CD4-positive, alpha-beta memory T cell (primary cell): ENCODE results near the gene TACC2. TPM values are rescaled to one million over a fixed set of nuclear protein-coding genes. Genes with fewer than 3 reads are reported as not detected.

ENCODE experiments used
- CTCF ChIA-PET: fragments of 350-600 bp; sonication (Branson Sonifier 250); formaldehyde crosslinking; loops from one replicate; lab custom pipeline; 2021; ENCODE audit warnings: inconsistent platforms; ENCODE audit not compliant: partially characterized antibody; lab: Charles Lee
- POLR2A ChIA-PET: fragments of 350-600 bp; sonication (Branson Sonifier 250); formaldehyde crosslinking; loops from one replicate; lab custom pipeline; 2021; ENCODE audit not compliant: partially characterized antibody; lab: Charles Lee
- DNase-seq, 5 donors: peaks; one replicate each; pipeline versions ENCODE4 v3.0.0 to v3.0.0-alpha.2; 2020 to 2022; ENCODE audit warnings: mixed read lengths in 1 of 5
- H3K27ac ChIP-seq: one replicate; pipeline ENCODE4 v1.7.0; 2013; ENCODE audit warnings: low read depth, low read length
- H3K27me3 ChIP-seq: 2 replicates; pipeline ENCODE4 v1.7.0; 2013; ENCODE audit warnings: mild to moderate bottlenecking, low read length, moderate library complexity; ENCODE audit not compliant: insufficient read depth
- H3K36me3 ChIP-seq: 2 replicates; pipeline ENCODE4 v1.7.0; 2013; ENCODE audit warnings: mild to moderate bottlenecking, low read length, moderate library complexity; ENCODE audit not compliant: insufficient read depth
- H3K4me1 ChIP-seq: 2 replicates; pipeline ENCODE4 v1.7.0; 2013; ENCODE audit warnings: mild to moderate bottlenecking, low read length, moderate library complexity; ENCODE audit not compliant: insufficient read depth
- H3K4me3 ChIP-seq, 2 donors: one replicate each; pipeline ENCODE4 v1.7.0; 2013; ENCODE audit warnings: low read length in 2 of 2, mild to moderate bottlenecking in 1 of 2
- H3K9me3 ChIP-seq, 2 donors: one replicate each; pipeline ENCODE4 v1.7.0; 2013; ENCODE audit warnings: low read length in 2 of 2, control low read depth in 1 of 2; ENCODE audit not compliant: control insufficient read depth in 1 of 2
- H3K27ac Mint-ChIP-seq, 7 donors: one replicate each; pipeline ENCODE4 v1.8.0; 2020 to 2021; ENCODE audit warnings: mixed read lengths in 7 of 7, mild to moderate bottlenecking in 6 of 7, inconsistent platforms in 3 of 7, moderate library complexity in 3 of 7
- H3K27me3 Mint-ChIP-seq, 2 donors: one replicate each; pipeline ENCODE4 v1.8.0; 2020 to 2021; ENCODE audit warnings: mixed read lengths in 2 of 2
- H3K36me3 Mint-ChIP-seq, 2 donors: one replicate each; pipeline ENCODE4 v1.8.0; 2020 to 2021; ENCODE audit warnings: mixed read lengths in 2 of 2, inconsistent platforms in 1 of 2, mild to moderate bottlenecking in 1 of 2
- H3K4me1 Mint-ChIP-seq, 4 donors: one replicate each; pipeline ENCODE4 v1.8.0; 2020 to 2021; ENCODE audit warnings: mixed read lengths in 4 of 4, mild to moderate bottlenecking in 1 of 4
- H3K4me3 Mint-ChIP-seq, 8 donors: one replicate each; pipeline ENCODE4 v1.8.0; 2020 to 2021; ENCODE audit warnings: mixed read lengths in 8 of 8, mild to moderate bottlenecking in 7 of 8, moderate library complexity in 6 of 8, inconsistent platforms in 3 of 8
- H3K9me3 Mint-ChIP-seq, 8 donors: one replicate each; pipeline ENCODE4 v1.8.0; 2020 to 2021; ENCODE audit warnings: mixed read lengths in 8 of 8, mild to moderate bottlenecking in 5 of 8, inconsistent platforms in 3 of 8, moderate library complexity in 1 of 8
- intact Hi-C: fragments of 100-400 bp; cut with micrococcal nuclease; formaldehyde crosslinking; loops from one replicate; pipeline ENCODE4 v1.15.1; 2023
- polyA plus RNA-seq, 2 donors: library from polyadenylated mRNA; unstranded; fragments of 300-500 nt; fragmentation: Illumina TruSeq; gene quantifications; one replicate each; pipeline ENCODE4 v1.2.3, GENCODE V29; 2021
- total RNA-seq, 2 experiments: library from RNA; stranded (reverse); gene quantifications; one replicate each; pipeline ENCODE4 v1.2.3, GENCODE V29; 2021

Gene TACC2
- total and polyA plus RNA-seq, 4 experiments from 2014 or later, result not detected

- Mint-ChIP-seq H3K9me3 (peaks cover 0 to 2% (median 0%) of the 10 kb centered on the region in 8 donors), H3K27ac (no peak overlapping the region), H3K27me3 (peaks cover 0 to 10% of the 10 kb centered on the region in 2 donors), H3K36me3 (no peaks in the 10 kb centered on the region), H3K4me3 (no peak overlapping the region), H3K4me1 (no peaks in the 10 kb centered on the region)
- no peaks in the 10 kb centered on the region for H3K27me3 ChIP-seq
- POLR2A ChIA-PET, result no interaction called here
- no peak overlapping the region for H3K27ac ChIP-seq
- H3K36me3 ChIP-seq, result no peaks in the 10 kb centered on the region
- DNase-seq, result no peak
- intact Hi-C loops, result no loop called here
- H3K4me3 ChIP-seq, result no peak overlapping the region
- H3K4me1 ChIP-seq, result no peaks in the 10 kb centered on the region
- CTCF ChIA-PET, result no interaction called here
- H3K9me3 ChIP-seq, result no peaks in the 10 kb centered on the region
These were observed 285.1 kb downstream of the TACC2 start for GRCh38 chr10:122273966-122274545.

DNA sequence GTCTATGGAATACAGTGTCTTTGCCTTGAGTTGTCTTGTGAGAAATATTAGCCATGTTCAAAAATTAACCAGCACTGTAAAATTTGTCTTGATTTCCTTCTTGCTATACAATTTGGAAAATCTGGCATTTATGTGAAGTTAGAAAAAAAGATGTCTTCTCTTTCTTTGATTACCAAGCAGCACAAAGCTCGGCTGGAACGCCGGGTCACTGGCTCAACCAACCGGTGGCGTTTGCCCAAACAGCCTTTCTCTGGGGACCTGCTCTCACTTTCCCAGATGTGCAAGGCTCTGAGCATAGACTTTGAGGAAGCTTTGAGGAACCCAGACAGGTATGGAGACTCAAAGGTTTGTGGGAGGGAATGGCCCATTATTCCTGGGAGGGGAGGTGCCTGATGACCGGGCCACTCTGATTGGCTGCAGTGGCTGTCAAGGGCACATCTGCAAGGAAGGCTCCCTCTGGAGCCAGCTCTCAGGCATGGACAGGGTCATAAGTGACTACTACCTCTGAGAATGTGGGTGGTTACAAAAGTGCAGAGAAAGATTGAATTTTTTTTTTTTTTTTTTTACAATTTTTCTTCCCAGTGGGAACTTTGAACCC, 287.7 kb downstream of the TACC2 start:
- Histone ChIP-seq H3K27ac (no peak overlapping the region), H3K4me3 (no peak overlapping the region), H3K36me3 (no peaks in the 10 kb centered on the region), H3K9me3 (no peaks in the 10 kb centered on the region), H3K27me3 (no peaks in the 10 kb centered on the region), H3K4me1 (no peaks in the 10 kb centered on the region)
- Mint-ChIP-seq H3K27me3 (peaks cover 0 to 14% of the 10 kb centered on the region in 2 donors), H3K27ac (no peak overlapping the region), H3K36me3 (no peaks in the 10 kb centered on the region), H3K9me3 (peaks cover 0 to 2% (median 0%) of the 10 kb centered on the region in 8 donors), H3K4me3 (no peak overlapping the region), H3K4me1 (peaks cover 0 to 5% (median 3%) of the 10 kb centered on the region in 4 donors)
- ChIA-PET CTCF (interaction anchor here (2.2 kb wide), 1 partner anchor 9 kb away, joined by 12 read pairs; no protein-coding TSS in a partner anchor), POLR2A (no interaction called here)
- intact Hi-C loops, result no loop called here
- no peak for DNase-seq

DNA sequence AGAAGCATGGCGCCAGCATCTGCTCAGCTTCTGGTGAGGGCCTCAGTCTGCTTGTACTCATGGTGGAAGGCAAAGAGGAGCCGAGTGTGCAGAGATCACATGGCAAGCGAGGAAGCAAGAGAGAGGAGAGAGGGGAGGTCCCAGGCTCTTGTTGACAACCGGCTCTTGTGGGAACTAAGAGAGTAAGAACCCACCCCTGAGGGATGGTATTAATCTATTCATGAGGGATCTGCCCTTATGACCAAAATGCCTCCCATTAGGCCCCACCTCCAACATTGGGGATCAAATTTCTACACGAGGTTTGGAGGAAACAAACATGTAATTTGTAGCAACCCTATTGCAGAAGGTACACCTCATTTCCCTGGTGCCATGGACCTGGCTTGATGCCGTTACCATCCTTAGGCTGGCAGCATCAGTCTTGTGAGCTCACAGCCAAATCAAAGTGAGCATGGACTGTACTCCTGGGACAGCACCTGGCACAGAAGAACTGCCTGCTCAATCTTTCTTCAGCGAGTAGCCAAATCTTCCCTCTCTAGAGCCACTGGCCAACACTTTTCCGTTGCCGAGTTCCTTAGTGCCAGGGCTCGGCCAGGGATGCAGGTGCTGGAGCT, 288.7 kb downstream of the TACC2 start:
- Histone ChIP-seq H3K27ac (no peak overlapping the region), H3K9me3 (no peaks in the 10 kb centered on the region), H3K4me3 (no peak overlapping the region), H3K4me1 (no peaks in the 10 kb centered on the region), H3K27me3 (no peaks in the 10 kb centered on the region), H3K36me3 (no peaks in the 10 kb centered on the region)
- Mint-ChIP-seq H3K9me3 (peaks cover 0 to 2% (median 0%) of the 10 kb centered on the region in 8 donors), H3K4me3 (no peak overlapping the region), H3K4me1 (peaks cover 0 to 5% (median 3%) of the 10 kb centered on the region in 4 donors), H3K36me3 (no peaks in the 10 kb centered on the region), H3K27me3 (peaks cover 0 to 22% of the 10 kb centered on the region in 2 donors), H3K27ac (no peak overlapping the region)
- intact Hi-C loops, result no loop called here
- CTCF ChIA-PET, result interaction anchor here (2.2 kb wide), 1 partner anchor 10 kb away, joined by 12 read pairs; no protein-coding TSS in a partner anchor
- no peak for DNase-seq
- POLR2A ChIA-PET, result no interaction called here

DNA sequence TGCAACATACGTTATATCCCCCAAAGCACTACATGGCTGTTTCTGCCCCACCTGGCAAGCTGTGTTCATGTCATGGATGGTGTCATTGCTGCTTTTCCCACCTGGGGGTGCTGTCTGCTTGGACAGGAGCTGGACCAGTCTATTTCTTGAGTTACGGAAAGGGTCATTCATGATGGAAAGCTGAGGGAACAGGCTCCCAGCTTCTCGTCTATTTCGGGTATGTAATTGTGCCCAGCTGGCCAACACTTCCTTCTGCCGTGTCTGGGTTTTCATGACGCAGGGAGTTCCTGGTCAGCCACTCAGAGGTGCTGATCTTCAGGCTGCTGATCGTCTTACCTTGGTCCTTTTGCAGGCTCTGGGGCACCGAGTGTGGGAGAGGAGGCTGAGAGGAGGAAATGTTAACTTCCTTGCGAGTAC, 290.8 kb downstream of the TACC2 start:
- no peaks in the 10 kb centered on the region for H3K27me3 ChIP-seq
- CTCF ChIA-PET, result interaction anchor here (0.9 to 1.3 kb wide), 3 partner anchors 12 to 287 kb away, joined by 4 to 6 read pairs (median 5); no protein-coding TSS in a partner anchor
- H3K4me3 ChIP-seq, result no peak overlapping the region
- intact Hi-C loops, result no loop called here
- Mint-ChIP-seq H3K27ac (no peak overlapping the region), H3K4me3 (no peak overlapping the region), H3K4me1 (peaks cover 0 to 5% (median 3%) of the 10 kb centered on the region in 4 donors), H3K27me3 (peaks cover 0 to 24% of the 10 kb centered on the region in 2 donors), H3K9me3 (peaks cover 0 to 2% (median 0%) of the 10 kb centered on the region in 8 donors), H3K36me3 (no peaks in the 10 kb centered on the region)
- H3K9me3 ChIP-seq, result no peaks in the 10 kb centered on the region
- DNase-seq, result no peak
- POLR2A ChIA-PET, result no interaction called here
- no peaks in the 10 kb centered on the region for H3K4me1 ChIP-seq
- no peak overlapping the region for H3K27ac ChIP-seq
- H3K36me3 ChIP-seq, result no peaks in the 10 kb centered on the region

GRCh38 chr10:122280156-122280555, 291.2 kb downstream of the TACC2 start:
- peaks cover 0 to 2% (median 0%) of the 10 kb centered on the region in 8 donors for H3K9me3 Mint-ChIP-seq
- H3K4me3 Mint-ChIP-seq, result no peak overlapping the region
- no peaks in the 10 kb centered on the region for H3K36me3 Mint-ChIP-seq
- Histone ChIP-seq H3K9me3 (no peaks in the 10 kb centered on the region), H3K4me3 (no peak overlapping the region), H3K36me3 (no peaks in the 10 kb centered on the region), H3K27me3 (no peaks in the 10 kb centered on the region), H3K4me1 (no peaks in the 10 kb centered on the region), H3K27ac (no peak overlapping the region)
- POLR2A ChIA-PET, result no interaction called here
- DNase-seq, result no peak
- peaks cover 0 to 5% (median 3%) of the 10 kb centered on the region in 4 donors for H3K4me1 Mint-ChIP-seq
- no peak overlapping the region for H3K27ac Mint-ChIP-seq
- peaks cover 0 to 24% of the 10 kb centered on the region in 2 donors for H3K27me3 Mint-ChIP-seq
- CTCF ChIA-PET, result interaction anchor here (0.9 to 1.3 kb wide), 3 partner anchors 13 to 287 kb away, joined by 4 to 6 read pairs (median 5); no protein-coding TSS in a partner anchor
- intact Hi-C loops, result no loop called here

GRCh38 chr10:122281018-122281626, 292.2 kb downstream of the TACC2 start:
- peaks cover 0 to 21% of the 10 kb centered on the region in 2 donors for H3K27me3 Mint-ChIP-seq
- no peak overlapping the region for H3K27ac Mint-ChIP-seq
- H3K27me3 ChIP-seq, result no peaks in the 10 kb centered on the region
- intact Hi-C loops, result no loop called here
- H3K4me3 ChIP-seq, result no peak overlapping the region
- no peaks in the 10 kb centered on the region for H3K36me3 Mint-ChIP-seq
- ChIA-PET CTCF (interaction anchor here (1.3 kb wide), 1 partner anchor 17 kb away, joined by 4 read pairs; no protein-coding TSS in a partner anchor), POLR2A (no interaction called here)
- H3K9me3 ChIP-seq, result no peaks in the 10 kb centered on the region
- H3K4me1 ChIP-seq, result no peaks in the 10 kb centered on the region
- DNase-seq, result no peak
- peaks cover 0 to 2% (median 0%) of the 10 kb centered on the region in 8 donors for H3K9me3 Mint-ChIP-seq
- H3K36me3 ChIP-seq, result no peaks in the 10 kb centered on the region
- peaks cover 0 to 5% (median 3%) of the 10 kb centered on the region in 4 donors for H3K4me1 Mint-ChIP-seq
- no peak overlapping the region for H3K4me3 Mint-ChIP-seq
- H3K27ac ChIP-seq, result no peak overlapping the region

- Mint-ChIP-seq H3K4me1 (peaks cover 0 to 5% (median 3%) of the 10 kb centered on the region in 4 donors), H3K4me3 (no peak overlapping the region), H3K36me3 (no peaks in the 10 kb centered on the region), H3K27me3 (peaks cover 0 to 23% of the 10 kb centered on the region in 2 donors), H3K9me3 (peaks cover 0 to 2% (median 0%) of the 10 kb centered on the region in 8 donors), H3K27ac (no peak overlapping the region)
- H3K4me3 ChIP-seq, result no peak overlapping the region
- H3K9me3 ChIP-seq, result no peaks in the 10 kb centered on the region
- no peak overlapping the region for H3K27ac ChIP-seq
- intact Hi-C loops, result no loop called here
- H3K4me1 ChIP-seq, result no peaks in the 10 kb centered on the region
- no peak for DNase-seq
- no peaks in the 10 kb centered on the region for H3K36me3 ChIP-seq
- POLR2A ChIA-PET, result no interaction called here
- H3K27me3 ChIP-seq, result no peaks in the 10 kb centered on the region
- CTCF ChIA-PET, result no interaction called here
These were observed 292.8 kb downstream of the TACC2 start for GRCh38 chr10:122281751-122282150.
